OCI-LY3 (cell line): ENCODE results near the gene ZKSCAN2.

Source experiments
- CTCF ChIP-seq: fragments of 200-600, 300-600 bp; sonication (generic); IDR thresholded peaks from 2 replicates; pipeline ENCODE4 v1.5.1; 2014; ENCODE audit warnings: antibody characterized with exemption, low read length, low read depth
- EZH2phosphoT487 ChIP-seq: fragments of 200-600 bp; shearing (Covaris generic); IDR thresholded peaks from 2 replicates; pipeline ENCODE4 v1.6.1; 2018; ENCODE audit warnings: antibody characterized with exemption, mixed run types, low read depth

- TF ChIP-seq CTCF: no peak
- TF ChIP-seq EZH2phosphoT487: no peak
Measured at GRCh38 chr16:25299792-25300590, 42.3 kb upstream of the ZKSCAN2 start.
